ENCODE results near the gene HHIPL1.
A peak's percentile ranks its signal among the peaks of the same experiment; 100 is the strongest.

HHIPL1 gene

DNA sequence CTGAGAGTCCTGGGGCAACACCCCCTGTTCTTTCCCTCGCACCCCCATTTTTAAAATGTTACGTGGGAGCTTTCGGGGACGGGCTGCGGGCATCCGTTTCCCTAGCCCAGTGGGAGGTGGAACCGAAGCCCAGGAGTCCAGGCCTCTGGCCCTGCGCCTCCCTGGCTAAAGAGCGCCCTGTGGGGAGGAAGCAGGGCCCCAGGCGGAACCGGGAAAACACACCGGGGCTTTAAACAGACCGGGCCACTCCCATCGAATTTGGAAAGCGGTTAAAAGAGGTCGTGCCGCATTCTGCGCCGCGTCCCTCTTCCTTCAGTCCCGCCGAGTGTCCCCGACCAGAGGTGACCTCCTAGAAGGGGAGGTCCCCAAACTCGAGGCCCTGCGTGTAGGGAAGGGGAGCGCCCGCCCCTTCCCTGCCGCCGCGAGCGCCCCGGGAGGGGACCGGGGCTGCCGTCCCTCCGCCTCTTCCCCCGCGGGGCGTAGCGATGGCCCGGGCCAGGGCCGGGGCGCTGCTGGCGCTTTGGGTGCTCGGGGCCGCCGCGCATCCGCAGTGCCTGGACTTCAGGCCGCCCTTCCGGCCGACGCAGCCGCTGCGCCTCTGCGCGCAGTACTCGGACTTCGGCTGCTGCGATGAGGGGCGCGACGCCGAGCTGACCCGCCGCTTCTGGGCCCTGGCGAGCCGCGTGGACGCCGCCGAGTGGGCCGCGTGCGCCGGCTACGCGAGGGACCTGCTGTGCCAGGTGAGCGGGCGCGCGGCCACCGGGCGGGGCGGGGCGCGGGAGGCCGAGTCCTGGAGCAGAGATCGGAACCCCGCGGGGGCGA, at the start of gene HHIPL1:
Gene HHIPL1 (plus strand): TSS at position 407 of the 822 bp plus-strand sequence. CDS start 79 bp downstream, at position 486.
- DNase-seq (ENCODE audit: low read depth) = no peak
- in situ Hi-C loops (cut with HindIII; ENCODE audit: low sequenced_read_pairs) = no loop called here
- TF ChIP-seq, protein P1, sequence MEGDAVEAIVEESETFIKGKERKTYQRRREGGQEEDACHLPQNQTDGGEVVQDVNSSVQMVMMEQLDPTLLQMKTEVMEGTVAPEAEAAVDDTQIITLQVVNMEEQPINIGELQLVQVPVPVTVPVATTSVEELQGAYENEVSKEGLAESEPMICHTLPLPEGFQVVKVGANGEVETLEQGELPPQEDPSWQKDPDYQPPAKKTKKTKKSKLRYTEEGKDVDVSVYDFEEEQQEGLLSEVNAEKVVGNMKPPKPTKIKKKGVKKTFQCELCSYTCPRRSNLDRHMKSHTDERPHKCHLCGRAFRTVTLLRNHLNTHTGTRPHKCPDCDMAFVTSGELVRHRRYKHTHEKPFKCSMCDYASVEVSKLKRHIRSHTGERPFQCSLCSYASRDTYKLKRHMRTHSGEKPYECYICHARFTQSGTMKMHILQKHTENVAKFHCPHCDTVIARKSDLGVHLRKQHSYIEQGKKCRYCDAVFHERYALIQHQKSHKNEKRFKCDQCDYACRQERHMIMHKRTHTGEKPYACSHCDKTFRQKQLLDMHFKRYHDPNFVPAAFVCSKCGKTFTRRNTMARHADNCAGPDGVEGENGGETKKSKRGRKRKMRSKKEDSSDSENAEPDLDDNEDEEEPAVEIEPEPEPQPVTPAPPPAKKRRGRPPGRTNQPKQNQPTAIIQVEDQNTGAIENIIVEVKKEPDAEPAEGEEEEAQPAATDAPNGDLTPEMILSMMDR (IDR thresholded peaks at IDR 0.05; ENCODE audit: low read depth, low read length, missing control alignments) = no peak
- peak within 1 kb of the TSS; percentile 0 for H3K4me3 ChIP-seq (ENCODE audit: low read depth, low read length)

DNA sequence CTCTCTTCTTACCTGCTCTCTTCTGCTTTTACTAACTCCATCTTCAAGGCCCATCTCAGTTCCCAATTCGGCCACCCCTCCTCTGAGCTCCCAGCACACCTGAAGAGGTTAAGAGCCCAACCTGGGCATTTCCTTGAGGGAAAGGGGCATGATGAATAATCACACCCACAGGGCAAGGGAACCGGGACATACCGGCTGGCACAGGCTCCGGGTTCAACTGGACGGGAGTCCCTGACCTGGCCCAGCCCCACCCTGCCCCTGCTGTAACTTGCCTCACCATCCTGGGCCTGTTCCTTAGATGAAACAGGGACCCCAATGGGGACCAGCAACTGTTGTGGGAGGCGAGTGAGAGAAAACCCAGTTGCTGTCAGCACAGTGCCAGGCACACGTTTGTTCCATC, 49.4 kb upstream of the HHIPL1 start:
- DNase-seq (ENCODE audit: low read depth) = no peak
- TF ChIP-seq, protein P1 (IDR thresholded peaks at IDR 0.05; ENCODE audit: low read depth, low read length, missing control alignments) = no peak
- no peak overlapping the region for H3K4me3 ChIP-seq (ENCODE audit: low read depth, low read length)
- in situ Hi-C loops (cut with HindIII; ENCODE audit: low sequenced_read_pairs) = no loop called here

- in situ Hi-C loops (cut with HindIII; ENCODE audit: low sequenced_read_pairs) = no loop called here
- DNase-seq (ENCODE audit: low read depth) = no peak
- TF ChIP-seq, protein P1 (IDR thresholded peaks at IDR 0.05; ENCODE audit: low read depth, low read length, missing control alignments) = no peak
Measured at GRCh38 chr14:99596071-99596627, 48.8 kb upstream of the HHIPL1 start.

GRCh38 chr14:99596772-99597171, 48.2 kb upstream of the HHIPL1 start:
- H3K4me3 ChIP-seq (ENCODE audit: low read depth, low read length) = no peak overlapping the region
- DNase-seq (ENCODE audit: low read depth) = no peak
- in situ Hi-C loops (cut with HindIII; ENCODE audit: low sequenced_read_pairs) = no loop called here
- TF ChIP-seq, protein P1 (IDR thresholded peaks at IDR 0.05; ENCODE audit: low read depth, low read length, missing control alignments) = no peak

More at GRCh38 chr14:99596071-99596627, 48.8 kb upstream of the HHIPL1 start:
- H3K4me3 ChIP-seq (ENCODE audit: low read depth, low read length) = no peak overlapping the region

DNA sequence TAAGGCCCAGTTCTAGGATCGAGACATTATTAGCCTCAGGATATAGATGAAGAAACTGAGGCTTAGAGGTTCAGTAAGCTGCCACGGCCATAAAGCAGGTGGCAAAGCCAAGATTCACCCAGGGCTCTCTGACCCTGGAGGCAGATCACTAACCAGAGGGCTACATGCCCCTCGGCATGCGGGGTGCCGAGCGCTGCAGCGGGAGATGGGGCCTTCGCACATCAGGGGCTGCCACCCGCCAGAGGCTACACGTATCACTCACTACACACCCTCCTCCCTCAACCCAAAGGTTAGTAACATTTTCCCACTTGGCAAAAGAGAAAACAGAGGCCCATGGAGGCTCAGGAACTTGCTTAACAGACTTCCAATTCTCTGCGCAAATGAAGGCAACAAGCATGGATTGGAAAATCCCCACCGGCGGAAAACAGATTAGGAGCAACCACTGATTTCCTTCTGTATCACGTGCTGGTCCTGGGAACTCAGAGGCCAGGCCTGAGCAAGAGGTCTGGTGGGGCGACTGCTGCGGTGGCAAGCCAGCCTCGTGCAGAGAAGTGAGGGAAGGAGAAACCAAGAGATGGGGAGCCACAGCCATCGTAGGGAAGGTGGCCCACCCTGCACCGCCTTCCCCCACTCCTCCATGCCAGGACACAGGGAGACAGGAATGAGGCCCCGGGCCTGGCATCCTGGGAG, 46.9 kb upstream of the HHIPL1 start:
- TF ChIP-seq, protein P1 (IDR thresholded peaks at IDR 0.05; ENCODE audit: low read depth, low read length, missing control alignments) = no peak
- DNase-seq (ENCODE audit: low read depth) = no peak
- no peak overlapping the region for H3K4me3 ChIP-seq (ENCODE audit: low read depth, low read length)
- in situ Hi-C loops (cut with HindIII; ENCODE audit: low sequenced_read_pairs) = no loop called here

DNA sequence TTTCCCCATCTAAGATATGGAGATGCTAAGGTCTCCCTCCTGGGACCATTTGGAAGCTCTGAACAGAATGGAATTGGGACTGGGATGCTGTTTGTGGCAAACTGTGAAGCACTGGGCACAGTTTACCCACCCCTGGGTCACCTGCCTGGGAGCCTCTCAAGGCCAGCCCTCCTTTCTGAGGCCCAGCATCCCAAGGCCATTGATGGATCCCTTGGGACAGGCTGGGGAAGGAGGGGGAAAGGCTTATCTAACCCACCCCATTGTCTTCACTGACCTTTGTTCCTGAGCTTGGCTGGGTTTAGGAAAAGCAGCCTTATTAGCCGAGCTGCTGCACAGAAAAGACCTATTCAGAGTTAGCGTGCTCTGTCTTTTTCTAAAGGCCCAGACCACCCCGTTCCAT, 46.2 kb upstream of the HHIPL1 start:
- no peak for DNase-seq (ENCODE audit: low read depth)
- no peak overlapping the region for H3K4me3 ChIP-seq (ENCODE audit: low read depth, low read length)
- in situ Hi-C loops (cut with HindIII; ENCODE audit: low sequenced_read_pairs) = no loop called here
- TF ChIP-seq, protein P1 (IDR thresholded peaks at IDR 0.05; ENCODE audit: low read depth, low read length, missing control alignments) = no peak
